HepG2 (cell line): ENCODE measurements around the gene TH. TPM values are rescaled to one million over a fixed set of nuclear protein-coding genes. Genes with fewer than 3 reads are reported as not detected.

Experiments
- ATAC-seq: fragments of 200-7000 bp; cut with Tn5 transposase; 3 replicates; pipeline ENCODE4 v1.9.1; 2020; ENCODE audit warnings: mild to moderate bottlenecking, moderate library complexity
- BruUV-seq: library from RNA; stranded (reverse); fragments of 400-500 nt; replicated peaks from 2 replicates; lab custom pipeline; 2021; lab: Mats Ljungman, UMichigan
- CTCF ChIA-PET: fragments of 300-600 bp; formaldehyde crosslinking; extraction: SDS; loops from one replicate; lab custom pipeline; 2021; ENCODE audit warnings: low total read pairs, inconsistent platforms, low intra/inter-chr PET ratio; lab: Yijun Ruan, JAX
- POLR2A ChIA-PET: fragments of 350-600 bp; sonication (Branson Sonifier 250); formaldehyde crosslinking; loops from one replicate; lab custom pipeline; 2020; ENCODE audit warnings: antibody characterized with exemption, inconsistent platforms; lab: Yijun Ruan, JAX
- DNase-seq: peaks from one replicate; pipeline ENCODE4 v3.0.0-alpha.2; 2015; ENCODE audit warnings: low spot score
- FAIRE-seq: peaks from 3 replicates; lab custom pipeline; 2011; peaks lifted over from hg19 to GRCh38; lab: Jason Lieb, UNC
- H2AFZ ChIP-seq: one replicate; pipeline ENCODE4 v1.6.1; 2011; ENCODE audit warnings: low read length, inconsistent platforms
- H3K27ac ChIP-seq: fragments of 300-600 bp; 3 replicates; pipeline ENCODE4 v1.8.0; 2011; ENCODE audit warnings: mixed run types, mild to moderate bottlenecking, mixed read lengths, low read length, inconsistent platforms; ENCODE audit not compliant: insufficient read depth; ENCODE audit errors: extremely low read length
- H3K27me3 ChIP-seq, 2 experiments: fragments of 200-600 bp in 1 of 2; 2 replicates in 1 of 2; 3 replicates in 1 of 2; pipeline versions ENCODE4 v1.6.0 to v1.8.0; 2011; ENCODE audit warnings: low read length in 2 of 2, mild to moderate bottlenecking in 2 of 2, moderate library complexity in 2 of 2, inconsistent platforms in 1 of 2; ENCODE audit not compliant: insufficient read depth in 2 of 2, control insufficient read depth in 1 of 2
- H3K36me3 ChIP-seq, 2 experiments: fragments of 200-600 bp in 1 of 2; replicated peaks in 1 of 2; 2 replicates in 1 of 2; 3 replicates in 1 of 2; pipeline versions ENCODE4 v1.5.1 to v1.8.0; 2011; ENCODE audit warnings: low read length in 2 of 2, inconsistent platforms in 1 of 2; ENCODE audit not compliant: insufficient read depth in 2 of 2, control insufficient read depth in 1 of 2
- H3K4me1 ChIP-seq: 2 replicates; pipeline ENCODE4 v1.5.1; 2012; ENCODE audit warnings: low read length, inconsistent platforms; ENCODE audit not compliant: insufficient read depth
- H3K4me2 ChIP-seq: 2 replicates; pipeline ENCODE4 v1.6.0; 2011; ENCODE audit warnings: low read depth, low read length, inconsistent platforms
- H3K4me3 ChIP-seq, 3 experiments: fragments of 200-600 bp in 1 of 3; sonication (generic), shearing (Covaris generic) in 1 of 3; replicated peaks in 1 of 3; 2 replicates each; pipeline ENCODE4 v1.5.1; 2011 to 2016; ENCODE audit warnings: low read length in 3 of 3, inconsistent platforms in 2 of 3, low read depth in 2 of 3, mild to moderate bottlenecking in 2 of 3, control low read depth in 1 of 3, mixed read lengths in 1 of 3; ENCODE audit not compliant: insufficient read depth in 1 of 3
- H3K79me2 ChIP-seq: one replicate; pipeline ENCODE4 v1.6.1; 2011; ENCODE audit warnings: low read length, inconsistent platforms; ENCODE audit not compliant: insufficient read depth
- H3K9ac ChIP-seq: 2 replicates; pipeline ENCODE4 v1.6.0; 2011; ENCODE audit warnings: mild to moderate bottlenecking, low read depth, low read length, inconsistent platforms; ENCODE audit not compliant: insufficient read depth
- H3K9me3 ChIP-seq: 2 replicates; pipeline ENCODE4 v1.5.1; 2012; ENCODE audit warnings: mild to moderate bottlenecking, low read length
- H4K20me1 ChIP-seq: 2 replicates; pipeline ENCODE4 v1.6.0; 2011; ENCODE audit warnings: inconsistent platforms, mild to moderate bottlenecking, low read length, moderate library complexity; ENCODE audit not compliant: insufficient read depth
- ARID4A ChIP-seq: sonication (generic); formaldehyde crosslinking; IDR thresholded peaks from 2 replicates; pipeline ENCODE4 v1.5.0; 2020; ENCODE audit warnings: mild to moderate bottlenecking, missing genetic modification reagents, borderline replicate concordance
- CBX1 ChIP-seq: IDR thresholded peaks from one replicate; pipeline ENCODE4 v1.6.1; 2016; ENCODE audit warnings: antibody characterized with exemption, low read depth
- HMGXB3 ChIP-seq: sonication (generic); formaldehyde crosslinking; IDR thresholded peaks from 2 replicates; pipeline ENCODE4 v1.4.0; 2020; ENCODE audit warnings: missing genetic modification reagents, borderline replicate concordance
- MYPOP ChIP-seq: sonication (generic); formaldehyde crosslinking; IDR thresholded peaks from 2 replicates; pipeline ENCODE4 v1.8.1; 2023; ENCODE audit warnings: mild to moderate bottlenecking, moderate library complexity, missing genetic modification reagents
- NBN ChIP-seq: fragments of 450-650 bp; conservative IDR thresholded peaks from 2 replicates; pipeline ENCODE4 v1.6.1; 2017
- SSRP1 ChIP-seq: IDR thresholded peaks from 2 replicates; pipeline ENCODE4 v1.6.1; 2016; ENCODE audit warnings: control low read depth
- TFAP4 ChIP-seq: sonication (generic); IDR thresholded peaks from 2 replicates; pipeline ENCODE4 v1.6.1; 2016; ENCODE audit warnings: low read depth, borderline replicate concordance
- ZNF253 ChIP-seq: sonication (generic); formaldehyde crosslinking; IDR thresholded peaks from 2 replicates; pipeline ENCODE4 v1.8.0; 2022; ENCODE audit warnings: mild to moderate bottlenecking, missing genetic modification reagents, borderline replicate concordance
- ZNF670 ChIP-seq: sonication (generic); formaldehyde crosslinking; IDR thresholded peaks from 2 replicates; pipeline ENCODE4 v1.8.0; 2022; ENCODE audit warnings: mild to moderate bottlenecking, missing genetic modification reagents, borderline replicate concordance
- ZNF761 ChIP-seq: sonication (generic); formaldehyde crosslinking; conservative IDR thresholded peaks from 2 replicates; pipeline ENCODE4 v1.4.0; 2020; ENCODE audit warnings: mild to moderate bottlenecking, missing genetic modification reagents
- ZNF790 ChIP-seq: sonication (generic); formaldehyde crosslinking; IDR thresholded peaks from 2 replicates; pipeline ENCODE4 v1.8.0; 2022; ENCODE audit warnings: missing genetic modification reagents, mild to moderate bottlenecking, borderline replicate concordance
- ZSCAN21 ChIP-seq: sonication (generic); formaldehyde crosslinking; IDR thresholded peaks from 2 replicates; pipeline ENCODE4 v1.8.0; 2022; ENCODE audit warnings: mild to moderate bottlenecking, missing genetic modification reagents, moderate library complexity, borderline replicate concordance
- WGBS: methylation state at CpG from one replicate; pipeline ENCODE4 v1.1.6; 2017; ENCODE audit warnings: low lambda C conversion rate; 5-methylcytosine and 5-hydroxymethylcytosine counted together
- in situ Hi-C: cut with HindIII; loops from 2 replicates; pipeline ENCODE4 v1.10.0; 2017; ENCODE audit warnings: low pct_unique_long_range_greater_than_20kb; ENCODE audit not compliant: extremely low pct_ligation_motif_present
- intact Hi-C: fragments of 100-400 bp; cut with micrococcal nuclease; formaldehyde crosslinking; loops from one replicate; pipeline ENCODE4 v1.10.0; 2022; ENCODE audit not compliant: unreplicated experiment
- polyA plus RNA-seq, 8 experiments: library from polyadenylated mRNA; depleted of rRNA in 3 of 8; stranded (reverse) in 7 of 8; unstranded in 1 of 8; fragments of >200 nt; fragmentation: Illumina TruSeq in 4 of 8; extraction: Trizol in 4 of 8; gene quantifications; 2 replicates each; pipeline versions ENCODE4 v1.2.1 to v1.2.3, GENCODE V29; 2011 to 2016; ENCODE audit warnings: low read depth in 4 of 8, missing spikeins in 1 of 8, mixed read lengths in 1 of 8; ENCODE audit not compliant: insufficient read depth in 1 of 8
- total RNA-seq, 5 experiments: library from RNA; depleted of rRNA; stranded (reverse); fragments of >200 nt; fragmentation: Illumina TruSeq; extraction: Trizol; gene quantifications; 2 replicates each; pipeline ENCODE4 v1.2.3, GENCODE V29; 2016; ENCODE audit warnings: low read depth in 1 of 5

TH gene
- total and polyA plus RNA-seq, 2 of the 13 experiments (the other 11 are each of a cell fraction or from before 2014, with no cell fraction given): 0.36 TPM; not detected in 1

GRCh38 chr11:2189938-2190656 is 18.5 kb upstream of the TH start:
- no TSS peak for BruUV-seq
- FAIRE-seq: no peak
- intact Hi-C loops: no loop called here
- TF ChIP-seq ZSCAN21 (CRISPR knock-in tag) (0 out of 2 replicates have a peak, but pooled peaks have one; percentile 26), MYPOP (CRISPR knock-in tag) (no peak), ZNF761 (CRISPR knock-in tag) (no peak), ZNF253 (CRISPR knock-in tag) (no peak), ZNF670 (CRISPR knock-in tag) (no peak), NBN (no peak), ARID4A (CRISPR knock-in tag) (no peak), CBX1 (no peak), TFAP4 (no peak), HMGXB3 (CRISPR knock-in tag) (no peak), ZNF790 (CRISPR knock-in tag) (no peak), SSRP1 (CRISPR knock-in tag) (no peak)

More at GRCh38 chr11:2189938-2190656, 18.5 kb upstream of the TH start:
- no peak for DNase-seq
- ChIA-PET CTCF (interaction anchor here (1.0 kb wide), 1 partner anchor 109 kb away, joined by 3 read pairs; no protein-coding TSS in a partner anchor), POLR2A (no interaction called here)
- H4K20me1 ChIP-seq: no peaks in the 10 kb centered on the region
- no peak overlapping the region for H3K27ac ChIP-seq
- peak; percentile 10; the same call in 1 of the 3 replicates for ATAC-seq
- WGBS: 22% methylated on average over 10 of the region's 29 CpGs
- peaks cover 15% of the 10 kb centered on the region for H3K4me1 ChIP-seq
- no peaks in the 10 kb centered on the region for H3K36me3 ChIP-seq
- H3K4me3 ChIP-seq: no peak overlapping the region; a peak in 1 of 6 replicates
- H3K79me2 ChIP-seq: no peaks in the 10 kb centered on the region
- peaks cover 12 to 66% of the 10 kb centered on the region in 2 experiments for H3K27me3 ChIP-seq
- in situ Hi-C loops: loop anchor here (10.0 kb wide), 1 partner anchor 335 kb away; no protein-coding TSS in a partner anchor
- H3K4me2 ChIP-seq: peak overlapping the region; percentile 4; the same call in 1 of the 2 replicates
- H3K9me3 ChIP-seq: no peaks in the 10 kb centered on the region
- H2AFZ ChIP-seq: no peak overlapping the region
- no peak overlapping the region for H3K9ac ChIP-seq
